Hepatocyte (in vitro differentiated cells): ENCODE data around the gene PLIN4.

Source experiments
- CTCF ChIP-seq: fragments of 200-600 bp; sonication (generic); IDR thresholded peaks from 2 replicates; pipeline ENCODE4 v1.5.1; 2016; ENCODE audit warnings: antibody characterized with exemption, mild to moderate bottlenecking; ENCODE audit not compliant: poor library complexity
- EZH2 ChIP-seq: fragments of 200-600 bp; sonication (generic); IDR thresholded peaks from 2 replicates; pipeline ENCODE4 v1.6.1; 2016; ENCODE audit warnings: antibody characterized with exemption, mild to moderate bottlenecking, borderline replicate concordance

DNA sequence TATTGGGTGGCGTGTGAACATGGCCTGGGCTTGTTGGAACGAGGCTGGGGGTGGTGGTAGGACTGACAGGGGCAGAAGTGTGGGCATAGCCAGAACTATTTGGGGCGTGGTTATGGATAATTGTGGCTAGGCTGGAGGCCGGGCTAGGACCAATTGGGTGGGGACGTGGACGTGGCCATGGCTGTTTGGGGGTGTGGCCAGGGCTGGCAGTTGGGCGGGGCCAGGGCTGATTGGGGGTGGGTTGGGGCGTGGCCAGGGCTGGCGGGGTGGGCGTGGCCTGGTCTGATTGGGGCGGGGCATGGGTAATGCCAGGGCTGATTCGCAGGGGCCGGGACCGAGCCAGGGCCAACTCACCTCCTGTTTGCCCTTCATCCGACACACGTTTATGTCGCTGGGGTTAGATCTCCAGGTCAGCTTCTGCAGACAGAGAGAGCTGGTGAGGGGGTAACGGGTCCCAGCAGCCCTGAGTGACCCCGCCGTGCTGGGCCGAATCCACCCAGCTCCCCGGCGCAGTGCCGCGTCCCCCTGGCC lies 38.4 kb upstream of the PLIN4 start:
- TF ChIP-seq CTCF (no peak), EZH2 (no peak)
